Astrocyte of the cerebellum (primary cell): Measurements from ENCODE around the gene GABRG3.

Experiments
- DNase-seq: peaks from one replicate; pipeline ENCODE4 v3.0.0-alpha.2; 2011; ENCODE audit warnings: low read depth
- H3K4me3 ChIP-seq: 2 replicates; pipeline ENCODE4 v1.5.1; 2011; ENCODE audit warnings: mild to moderate bottlenecking, low read depth, low read length, moderate library complexity
- CTCF ChIP-seq: IDR thresholded peaks from 2 replicates; pipeline ENCODE4 v1.5.1; 2012; ENCODE audit warnings: low read length, low read depth, moderate library complexity, mild to moderate bottlenecking; ENCODE audit errors: missing control alignments
- in situ Hi-C: cut with HindIII; loops from 2 replicates; pipeline ENCODE4 v1.10.0; 2017; ENCODE audit warnings: low sequenced_read_pairs

GABRG3 gene

DNA sequence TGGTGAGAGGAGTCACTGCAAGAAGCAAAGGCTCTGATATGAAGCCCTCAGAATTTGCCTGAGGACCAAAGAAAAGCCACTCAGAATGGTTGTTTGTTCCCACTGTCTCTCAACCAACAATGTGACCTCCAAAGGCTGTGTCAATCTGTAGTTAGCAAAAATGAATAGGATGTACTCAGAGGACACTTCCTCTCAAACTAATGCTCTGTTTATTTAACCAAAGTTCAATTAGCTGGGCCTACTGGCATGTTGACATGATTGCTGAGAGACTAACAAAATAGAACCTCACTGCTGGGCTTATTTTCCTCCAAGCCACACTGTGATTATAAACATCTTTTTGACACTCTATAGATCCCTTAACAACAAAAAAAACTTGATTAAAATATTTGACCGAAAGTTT lies 605.6 kb downstream of the GABRG3 start:
- DNase-seq = no peak
- TF ChIP-seq CTCF = no peak
- H3K4me3 ChIP-seq = no peak overlapping the region
- in situ Hi-C loops = no loop called here

DNA sequence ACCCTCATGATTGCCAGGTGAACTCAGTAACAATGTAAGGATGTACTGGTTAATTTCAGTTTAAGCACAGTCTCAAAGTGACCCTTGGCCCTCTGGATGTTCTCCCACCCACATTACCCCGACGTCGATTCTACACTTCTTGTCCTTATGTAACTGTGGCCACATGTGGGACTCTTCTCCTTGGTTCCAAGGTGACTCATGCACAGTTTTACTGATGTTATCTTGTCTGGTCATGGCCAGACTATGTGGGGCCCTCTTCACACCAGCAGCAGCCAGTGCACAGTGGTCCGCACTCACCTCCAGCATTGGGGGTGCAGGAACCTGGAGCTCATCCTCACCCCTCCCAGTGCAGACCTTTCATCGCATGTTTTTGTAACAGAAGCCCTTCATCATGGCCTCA lies 608.8 kb downstream of the GABRG3 start:
- no peak overlapping the region for H3K4me3 ChIP-seq
- in situ Hi-C loops = no loop called here
- no peak for DNase-seq
- no peak for TF ChIP-seq CTCF

- DNase-seq = peak; percentile 24
- no peak for TF ChIP-seq CTCF
Observed at GRCh38 chr15:27582726-27583410, 611.9 kb downstream of the GABRG3 start.

DNA sequence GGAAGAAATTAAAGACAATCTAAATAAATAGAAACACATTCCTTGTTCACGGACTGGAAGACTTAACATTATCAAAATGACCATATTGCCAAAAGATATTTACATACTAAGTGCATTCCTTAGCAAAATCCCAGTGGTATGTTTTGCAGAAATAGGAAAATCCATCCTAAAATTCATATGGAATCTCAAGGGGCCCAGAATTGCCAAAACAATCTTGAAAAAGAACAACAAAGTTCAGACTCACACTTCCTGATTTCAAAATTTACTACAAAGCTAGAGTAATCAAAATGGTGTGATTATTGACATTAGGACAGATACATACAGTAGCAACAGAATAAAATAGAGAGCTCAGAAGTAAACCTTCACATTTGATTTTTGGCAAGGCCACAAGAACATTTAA lies 612.7 kb downstream of the GABRG3 start:
- TF ChIP-seq CTCF = no peak
- DNase-seq = no peak
- H3K4me3 ChIP-seq = no peak overlapping the region
- in situ Hi-C loops = no loop called here

More at GRCh38 chr15:27582726-27583410, 611.9 kb downstream of the GABRG3 start:
- no peak overlapping the region for H3K4me3 ChIP-seq
- in situ Hi-C loops = no loop called here

DNA sequence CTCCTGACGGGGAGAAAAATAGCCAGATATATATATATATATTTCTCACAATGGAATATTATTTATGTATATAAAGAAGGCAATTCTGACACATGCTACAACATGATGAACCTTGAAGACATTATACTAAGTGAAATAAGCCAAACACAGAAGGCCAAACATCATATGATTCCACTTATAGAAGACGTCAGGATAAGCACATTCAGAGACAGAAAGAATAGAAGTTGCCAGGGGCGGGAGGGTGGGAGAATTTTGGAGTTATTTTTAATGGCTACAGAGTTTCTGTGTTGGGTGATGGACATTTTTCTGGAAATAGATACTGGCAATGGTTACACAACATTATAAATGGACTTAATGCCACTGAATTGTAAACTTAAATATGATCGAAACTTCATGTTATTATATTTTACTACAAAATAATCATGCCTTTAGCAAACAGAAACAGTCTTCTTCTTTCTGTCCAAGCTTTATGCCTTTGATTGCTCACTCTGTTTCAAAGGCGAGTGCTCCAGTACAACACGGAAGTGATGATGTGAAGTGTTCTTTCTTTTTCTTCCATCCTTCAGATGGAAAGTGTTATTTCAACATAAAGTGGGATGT lies 614.2 kb downstream of the GABRG3 start:
- DNase-seq = no peak
- in situ Hi-C loops = no loop called here
- TF ChIP-seq CTCF = no peak
- H3K4me3 ChIP-seq = no peak overlapping the region

DNA sequence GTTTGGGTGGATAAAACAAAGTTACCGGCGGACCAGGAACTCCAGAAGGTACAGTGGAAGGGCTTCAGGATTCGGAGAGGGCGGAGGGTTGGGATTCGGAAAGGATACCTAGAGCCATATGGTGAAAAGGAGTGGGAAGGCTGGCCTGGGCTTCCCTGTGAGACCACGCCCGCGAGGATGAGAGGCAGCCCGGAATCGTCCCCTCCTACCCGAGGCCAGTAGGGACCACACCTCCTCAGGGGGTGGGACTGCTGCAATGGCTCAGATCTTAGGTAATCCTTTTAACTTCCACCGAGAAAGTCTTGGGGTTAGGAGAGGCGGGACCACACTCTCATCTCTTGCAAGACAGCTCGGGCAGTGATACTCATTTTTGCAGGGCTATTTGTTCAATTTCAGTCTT lies 616.8 kb downstream of the GABRG3 start:
- in situ Hi-C loops = no loop called here
- DNase-seq = no peak
- no peak overlapping the region for H3K4me3 ChIP-seq
- TF ChIP-seq CTCF = no peak

GRCh38 chr15:27589260-27589659 lies 618.3 kb downstream of the GABRG3 start:
- H3K4me3 ChIP-seq = no peak overlapping the region
- in situ Hi-C loops = no loop called here
- no peak for TF ChIP-seq CTCF
- DNase-seq = no peak
